ENCODE results near the gene CLEC2A. TPM values are rescaled to one million over a fixed set of nuclear protein-coding genes. Genes with fewer than 3 reads are reported as not detected.

Gene CLEC2A
- total and polyA plus RNA-seq, 9 of the 15 experiments (the other 6 are each of a cell fraction or from before 2014, with no cell fraction given): not detected

DNA sequence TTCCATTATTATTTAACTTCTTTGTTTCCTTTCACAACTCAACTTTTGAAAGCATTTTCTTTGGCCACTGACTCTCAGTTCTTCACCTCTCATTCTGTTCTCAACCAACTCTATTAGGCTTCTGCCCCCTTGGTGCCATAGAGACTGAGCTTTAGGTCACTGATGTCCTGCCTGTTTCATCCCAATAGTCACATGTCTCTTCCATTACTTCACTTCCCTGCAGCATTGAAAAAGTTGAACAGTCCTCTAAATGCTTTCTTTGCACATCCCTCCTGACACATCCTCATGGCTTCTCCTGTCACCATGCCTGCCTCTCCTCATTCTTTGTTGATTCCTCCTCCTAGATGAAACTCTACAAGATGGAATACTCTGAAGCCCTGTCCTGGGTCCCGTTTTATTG lies 41.8 kb upstream of the CLEC2A start (continued):
- TF ChIP-seq, protein P1, sequence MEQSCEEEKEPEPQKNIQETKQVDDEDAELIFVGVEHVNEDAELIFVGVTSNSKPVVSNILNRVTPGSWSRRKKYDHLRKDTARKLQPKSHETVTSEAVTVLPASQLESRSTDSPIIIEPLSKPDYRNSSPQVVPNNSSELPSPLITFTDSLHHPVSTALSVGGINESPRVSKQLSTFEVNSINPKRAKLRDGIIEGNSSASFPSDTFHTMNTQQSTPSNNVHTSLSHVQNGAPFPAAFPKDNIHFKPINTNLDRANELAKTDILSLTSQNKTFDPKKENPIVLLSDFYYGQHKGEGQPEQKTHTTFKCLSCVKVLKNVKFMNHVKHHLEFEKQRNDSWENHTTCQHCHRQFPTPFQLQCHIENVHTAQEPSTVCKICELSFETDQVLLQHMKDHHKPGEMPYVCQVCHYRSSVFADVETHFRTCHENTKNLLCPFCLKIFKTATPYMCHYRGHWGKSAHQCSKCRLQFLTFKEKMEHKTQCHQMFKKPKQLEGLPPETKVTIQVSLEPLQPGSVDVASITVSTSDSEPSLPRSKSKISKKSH (CRISPR knock-in tag; IDR thresholded peaks at IDR 0.05): no peak
- no peak for TF ChIP-seq TRIM24 (IDR thresholded peaks at IDR 0.05)
- TF ChIP-seq KAT2B (IDR thresholded peaks at IDR 0.05; ENCODE audit: low read depth, low read length): no peak

DNA sequence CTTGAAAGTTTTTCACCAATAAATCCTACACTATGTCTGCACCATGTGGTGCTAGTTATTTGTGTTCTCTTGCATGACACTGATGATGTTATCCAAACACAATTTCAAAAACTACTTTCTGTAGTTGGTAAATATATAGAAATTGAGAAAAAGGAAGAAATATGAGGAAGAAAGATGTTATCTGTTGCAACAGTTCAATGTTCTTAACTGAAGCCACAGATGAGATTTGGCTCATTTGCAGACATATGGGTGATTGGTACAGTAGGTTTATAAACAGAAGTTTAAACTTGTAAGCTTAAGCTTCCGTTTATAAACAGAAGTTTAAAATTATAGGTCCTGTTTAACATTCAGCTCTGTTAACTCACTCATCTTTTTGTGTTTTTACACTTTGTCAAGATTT lies 39.0 kb upstream of the CLEC2A start, which contains the start of gene CLEC12A:
TSS of gene CLEC12A (plus strand) at position 229 of the 400 bp plus-strand sequence. CDS start 188 bp downstream, outside the sequence.
- no TSS peak for BruUV-seq (replicated peaks)
- H3K27ac ChIP-seq (ENCODE audit: extremely low read depth, low read depth, low read length): no peak within 1 kb of the TSS
- H4K20me1 ChIP-seq (replicated peaks; ENCODE audit: control insufficient read depth, insufficient read depth, low read length): no peaks in the 10 kb centered on the region
- no peaks in the 10 kb centered on the region for H3K4me1 ChIP-seq (replicated peaks in 1 of 2; ENCODE audit: control insufficient read depth in 2 of 2, insufficient read depth in 2 of 2, low read length in 2 of 2)
- CTCF ChIA-PET (ENCODE audit: low intra/inter-chr PET ratio): no interaction called here
- H3K4me2 ChIP-seq (ENCODE audit: insufficient read depth, low read length): no peak within 1 kb of the TSS
- H3K4me3 ChIP-seq: no peak within 1 kb of the TSS
- H3K27me3 ChIP-seq (ENCODE audit: control insufficient read depth in 2 of 2, insufficient read depth in 2 of 2, low read length in 2 of 2): no peaks in the 10 kb centered on the region
- ATAC-seq (no peak), DNase-seq (ENCODE audit: extremely low read depth in 1 of 4, low spot score in 3 of 4) (no peak), FAIRE-seq (no peak)
- no peaks in the 10 kb centered on the region for H3K36me3 ChIP-seq (ENCODE audit: control insufficient read depth, insufficient read depth, low read length)
- in situ Hi-C loops (cut with MboI) (no loop called here), intact Hi-C loops (cut with micrococcal nuclease) (no loop called here)
- POLR2A ChIA-PET: no interaction called here
- 6% methylated on average over 1 of the region's 1 CpG for WGBS (ENCODE audit: insufficient coverage, low coverage, missing lambda C conversion rate)
- H2AFZ ChIP-seq (ENCODE audit: low read depth, low read length): no peak within 1 kb of the TSS
- no peak within 1 kb of the TSS for H3K9ac ChIP-seq (ENCODE audit: insufficient read depth in 1 of 2, low read depth in 2 of 2, low read length in 2 of 2)
- H3K9me3 ChIP-seq (replicated peaks; ENCODE audit: control insufficient read depth, insufficient read depth, low read depth, low read length): no peaks in the 10 kb centered on the region
- no peaks in the 10 kb centered on the region for H3K9me1 ChIP-seq (ENCODE audit: control insufficient read depth, insufficient read depth, low read length)
- H3K79me2 ChIP-seq (ENCODE audit: control insufficient read depth, insufficient read depth, low read length): no peaks in the 10 kb centered on the region
- TF ChIP-seq, protein P2, sequence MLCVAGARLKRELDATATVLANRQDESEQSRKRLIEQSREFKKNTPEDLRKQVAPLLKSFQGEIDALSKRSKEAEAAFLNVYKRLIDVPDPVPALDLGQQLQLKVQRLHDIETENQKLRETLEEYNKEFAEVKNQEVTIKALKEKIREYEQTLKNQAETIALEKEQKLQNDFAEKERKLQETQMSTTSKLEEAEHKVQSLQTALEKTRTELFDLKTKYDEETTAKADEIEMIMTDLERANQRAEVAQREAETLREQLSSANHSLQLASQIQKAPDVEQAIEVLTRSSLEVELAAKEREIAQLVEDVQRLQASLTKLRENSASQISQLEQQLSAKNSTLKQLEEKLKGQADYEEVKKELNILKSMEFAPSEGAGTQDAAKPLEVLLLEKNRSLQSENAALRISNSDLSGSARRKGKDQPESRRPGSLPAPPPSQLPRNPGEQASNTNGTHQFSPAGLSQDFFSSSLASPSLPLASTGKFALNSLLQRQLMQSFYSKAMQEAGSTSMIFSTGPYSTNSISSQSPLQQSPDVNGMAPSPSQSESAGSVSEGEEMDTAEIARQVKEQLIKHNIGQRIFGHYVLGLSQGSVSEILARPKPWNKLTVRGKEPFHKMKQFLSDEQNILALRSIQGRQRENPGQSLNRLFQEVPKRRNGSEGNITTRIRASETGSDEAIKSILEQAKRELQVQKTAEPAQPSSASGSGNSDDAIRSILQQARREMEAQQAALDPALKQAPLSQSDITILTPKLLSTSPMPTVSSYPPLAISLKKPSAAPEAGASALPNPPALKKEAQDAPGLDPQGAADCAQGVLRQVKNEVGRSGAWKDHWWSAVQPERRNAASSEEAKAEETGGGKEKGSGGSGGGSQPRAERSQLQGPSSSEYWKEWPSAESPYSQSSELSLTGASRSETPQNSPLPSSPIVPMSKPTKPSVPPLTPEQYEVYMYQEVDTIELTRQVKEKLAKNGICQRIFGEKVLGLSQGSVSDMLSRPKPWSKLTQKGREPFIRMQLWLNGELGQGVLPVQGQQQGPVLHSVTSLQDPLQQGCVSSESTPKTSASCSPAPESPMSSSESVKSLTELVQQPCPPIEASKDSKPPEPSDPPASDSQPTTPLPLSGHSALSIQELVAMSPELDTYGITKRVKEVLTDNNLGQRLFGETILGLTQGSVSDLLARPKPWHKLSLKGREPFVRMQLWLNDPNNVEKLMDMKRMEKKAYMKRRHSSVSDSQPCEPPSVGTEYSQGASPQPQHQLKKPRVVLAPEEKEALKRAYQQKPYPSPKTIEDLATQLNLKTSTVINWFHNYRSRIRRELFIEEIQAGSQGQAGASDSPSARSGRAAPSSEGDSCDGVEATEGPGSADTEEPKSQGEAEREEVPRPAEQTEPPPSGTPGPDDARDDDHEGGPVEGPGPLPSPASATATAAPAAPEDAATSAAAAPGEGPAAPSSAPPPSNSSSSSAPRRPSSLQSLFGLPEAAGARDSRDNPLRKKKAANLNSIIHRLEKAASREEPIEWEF (CRISPR knock-in tag; IDR thresholded peaks at IDR 0.05): no peak
- no peak for TF ChIP-seq TBP (optimal IDR thresholded peaks at IDR 0.05; ENCODE audit: low read depth, low read length)
- TF ChIP-seq ZC3H4 (CRISPR knock-in tag; IDR thresholded peaks at IDR 0.05; ENCODE audit: borderline replicate concordance): no peak
- no peak for TF ChIP-seq L3MBTL2 (IDR thresholded peaks at IDR 0.05)
- TF ChIP-seq, protein P3, sequence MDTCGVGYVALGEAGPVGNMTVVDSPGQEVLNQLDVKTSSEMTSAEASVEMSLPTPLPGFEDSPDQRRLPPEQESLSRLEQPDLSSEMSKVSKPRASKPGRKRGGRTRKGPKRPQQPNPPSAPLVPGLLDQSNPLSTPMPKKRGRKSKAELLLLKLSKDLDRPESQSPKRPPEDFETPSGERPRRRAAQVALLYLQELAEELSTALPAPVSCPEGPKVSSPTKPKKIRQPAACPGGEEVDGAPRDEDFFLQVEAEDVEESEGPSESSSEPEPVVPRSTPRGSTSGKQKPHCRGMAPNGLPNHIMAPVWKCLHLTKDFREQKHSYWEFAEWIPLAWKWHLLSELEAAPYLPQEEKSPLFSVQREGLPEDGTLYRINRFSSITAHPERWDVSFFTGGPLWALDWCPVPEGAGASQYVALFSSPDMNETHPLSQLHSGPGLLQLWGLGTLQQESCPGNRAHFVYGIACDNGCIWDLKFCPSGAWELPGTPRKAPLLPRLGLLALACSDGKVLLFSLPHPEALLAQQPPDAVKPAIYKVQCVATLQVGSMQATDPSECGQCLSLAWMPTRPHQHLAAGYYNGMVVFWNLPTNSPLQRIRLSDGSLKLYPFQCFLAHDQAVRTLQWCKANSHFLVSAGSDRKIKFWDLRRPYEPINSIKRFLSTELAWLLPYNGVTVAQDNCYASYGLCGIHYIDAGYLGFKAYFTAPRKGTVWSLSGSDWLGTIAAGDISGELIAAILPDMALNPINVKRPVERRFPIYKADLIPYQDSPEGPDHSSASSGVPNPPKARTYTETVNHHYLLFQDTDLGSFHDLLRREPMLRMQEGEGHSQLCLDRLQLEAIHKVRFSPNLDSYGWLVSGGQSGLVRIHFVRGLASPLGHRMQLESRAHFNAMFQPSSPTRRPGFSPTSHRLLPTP (IDR thresholded peaks at IDR 0.05; ENCODE audit: borderline replicate concordance, extremely low read depth, insufficient read length): no peak
- no peak for TF ChIP-seq MYC (IDR thresholded peaks at IDR 0.05; ENCODE audit: low read depth, low read length)
- no peak for TF ChIP-seq MYC (CRISPR knock-in tag; IDR thresholded peaks at IDR 0.05; ENCODE audit: borderline replicate concordance, low read depth)
- no peak for TF ChIP-seq RUNX1 (IDR thresholded peaks at IDR 0.05; ENCODE audit: low read depth)
- TF ChIP-seq ZBTB1 (CRISPR knock-in tag; IDR thresholded peaks at IDR 0.05; ENCODE audit: borderline replicate concordance, low read depth): no peak
- TF ChIP-seq ZZZ3 (IDR thresholded peaks at IDR 0.05): no peak
